Measurements from ENCODE around the gene SYT7.

- no peak for TF ChIP-seq CTCF (tag by site-specific recombination; IDR thresholded peaks at IDR 0.05)
- no peak for TF ChIP-seq ZNF791 (tag by site-specific recombination; IDR thresholded peaks at IDR 0.05)
- no peak for TF ChIP-seq ZNF239 (tag by site-specific recombination; IDR thresholded peaks at IDR 0.05)
- no peak for TF ChIP-seq TCF7L2 (IDR thresholded peaks at IDR 0.05; ENCODE audit: borderline replicate concordance, low read depth, low read length)
- TF ChIP-seq ZBTB20 (tag by site-specific recombination; IDR thresholded peaks at IDR 0.05): no peak
- TF ChIP-seq SETDB1 (IDR thresholded peaks at IDR 0.05; ENCODE audit: insufficient read length, low read length): no peak
- TF ChIP-seq KLF7 (tag by site-specific recombination; IDR thresholded peaks at IDR 0.05; ENCODE audit: borderline replicate concordance): no peak
- no peak for TF ChIP-seq ZNF555 (tag by site-specific recombination; conservative IDR thresholded peaks at IDR 0.05)
- no peak for TF ChIP-seq ZNF398 (tag by site-specific recombination; IDR thresholded peaks at IDR 0.05)
- TF ChIP-seq OSR2 (tag by site-specific recombination; IDR thresholded peaks at IDR 0.05): no peak
- no peak for TF ChIP-seq BCL11A (tag by site-specific recombination; IDR thresholded peaks at IDR 0.05; ENCODE audit: low read depth)
- TF ChIP-seq ZNF423 (tag by site-specific recombination; IDR thresholded peaks at IDR 0.05): no peak
Measured at GRCh38 chr11:61549662-61550568, 31.0 kb downstream of the SYT7 start.
